NCI-H460 (cell line): ENCODE results near the gene POLR2F. TPM values are rescaled to one million over a fixed set of nuclear protein-coding genes. Genes with fewer than 3 reads are reported as not detected.
A peak's percentile ranks its signal among the peaks of the same experiment; 100 is the strongest.

Experiments
- DNase-seq: peaks from one replicate; pipeline ENCODE4 v3.0.0-alpha.2; 2016; ENCODE audit warnings: low read depth; ENCODE audit errors: extremely low read depth
- total RNA-seq: library from RNA; depleted of rRNA; stranded (reverse); fragments of >200 nt; shearing (Covaris generic); gene quantifications from 2 replicates; pipeline ENCODE4 v1.2.3, GENCODE V29; 2014; rRNA removed

POLR2F gene
- total RNA-seq, 1 experiment from 2014 or later, result 37.4 TPM

GRCh38 chr22:37996515-37997246, 43.2 kb downstream of the POLR2F start:
- no peak for DNase-seq

GRCh38 chr22:37998543-37998942, 45.0 kb downstream of the POLR2F start:
- no peak for DNase-seq

- no peak for DNase-seq
Measured at GRCh38 chr22:37999236-37999635, 45.7 kb downstream of the POLR2F start.

DNA sequence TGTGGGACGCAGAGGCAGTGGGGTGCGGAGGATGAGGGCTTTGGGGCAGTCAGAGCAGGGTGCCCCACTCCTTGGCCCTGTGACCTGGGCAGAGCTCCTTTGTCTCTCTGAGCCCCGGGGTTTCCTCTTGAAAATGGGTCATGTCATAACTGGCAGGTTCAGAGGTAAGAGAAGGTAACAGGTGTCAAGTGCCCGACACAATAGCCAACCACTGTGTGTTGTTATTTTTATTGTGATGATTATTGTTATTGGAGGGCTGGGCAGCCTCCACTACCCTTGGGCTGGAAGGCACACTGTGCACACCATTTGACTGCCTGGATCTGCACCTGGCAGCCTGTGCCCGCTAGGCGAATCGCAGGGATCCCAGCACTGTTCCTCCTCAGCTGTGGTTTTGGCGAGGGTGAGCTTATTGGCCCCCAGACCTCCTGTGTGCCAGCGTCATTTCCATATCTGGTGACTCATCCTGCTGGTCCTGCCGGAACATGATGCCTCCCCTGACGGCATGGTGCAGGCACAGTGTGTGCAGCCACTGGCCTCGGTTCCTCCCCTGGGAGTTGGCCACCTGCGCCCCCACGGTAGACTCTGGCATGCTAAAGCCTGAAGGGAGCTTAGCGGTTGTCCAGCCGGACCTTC, 46.3 kb downstream of the POLR2F start:
- peak; percentile 1 for DNase-seq

DNA sequence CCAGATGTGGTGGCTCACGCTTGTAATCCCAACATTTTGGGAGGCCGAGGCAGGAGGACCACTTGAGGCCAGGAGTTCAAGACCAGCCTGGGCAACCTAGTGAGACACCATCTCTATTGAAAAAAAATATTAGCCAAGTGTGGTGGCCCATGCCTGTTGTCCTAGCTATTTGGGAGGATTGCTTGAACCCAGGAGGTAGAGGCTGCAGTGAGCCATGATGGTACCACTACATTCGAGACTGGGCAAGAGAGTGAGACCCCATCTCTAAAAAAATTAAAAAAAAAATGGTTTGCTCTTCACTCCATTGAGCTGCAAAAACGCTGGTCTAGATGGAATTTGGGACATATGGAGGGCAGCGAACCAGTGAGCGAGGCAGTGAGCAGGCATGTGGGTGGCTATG, 52.4 kb downstream of the POLR2F start:
- DNase-seq, result no peak

GRCh38 chr22:38006906-38007305, 53.4 kb downstream of the POLR2F start:
- DNase-seq, result no peak

DNA sequence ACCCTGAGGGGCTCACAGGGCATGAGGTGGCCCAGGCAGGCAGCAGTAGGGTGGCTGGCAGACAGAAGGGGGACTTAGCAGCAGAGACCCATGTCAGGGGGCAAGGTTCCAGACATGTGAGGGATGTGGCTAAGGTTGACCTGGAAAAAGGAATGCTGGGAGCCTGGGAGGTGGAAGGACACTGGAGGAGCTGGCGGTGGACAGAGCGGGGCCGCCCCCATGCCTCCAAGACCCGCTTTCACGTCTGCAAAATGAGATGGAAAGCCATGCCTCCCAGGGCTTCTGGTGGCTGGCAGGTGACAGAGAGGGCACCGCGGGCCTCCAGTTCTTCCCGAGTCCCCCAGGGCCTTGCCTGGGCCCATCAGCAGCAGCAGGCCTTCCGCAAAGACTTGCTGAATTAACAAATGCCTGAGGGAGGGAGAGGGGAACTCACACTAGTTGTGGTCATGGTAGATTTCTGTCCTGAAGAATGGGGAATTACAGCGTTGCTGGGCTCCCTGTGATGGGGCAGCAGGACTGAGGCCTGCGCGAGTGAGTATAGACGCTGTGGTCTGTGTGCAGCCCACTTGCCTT, 53.9 kb downstream of the POLR2F start:
- DNase-seq, result no peak

GRCh38 chr22:38009000-38009806, 55.7 kb downstream of the POLR2F start:
- DNase-seq, result no peak

GRCh38 chr22:38012604-38013072, 59.1 kb downstream of the POLR2F start:
- no peak for DNase-seq

- DNase-seq, result no peak
Measured at GRCh38 chr22:38014083-38014482, 60.6 kb downstream of the POLR2F start.

- DNase-seq, result no peak
Measured at GRCh38 chr22:38016182-38017151, 63.0 kb downstream of the POLR2F start.

DNA sequence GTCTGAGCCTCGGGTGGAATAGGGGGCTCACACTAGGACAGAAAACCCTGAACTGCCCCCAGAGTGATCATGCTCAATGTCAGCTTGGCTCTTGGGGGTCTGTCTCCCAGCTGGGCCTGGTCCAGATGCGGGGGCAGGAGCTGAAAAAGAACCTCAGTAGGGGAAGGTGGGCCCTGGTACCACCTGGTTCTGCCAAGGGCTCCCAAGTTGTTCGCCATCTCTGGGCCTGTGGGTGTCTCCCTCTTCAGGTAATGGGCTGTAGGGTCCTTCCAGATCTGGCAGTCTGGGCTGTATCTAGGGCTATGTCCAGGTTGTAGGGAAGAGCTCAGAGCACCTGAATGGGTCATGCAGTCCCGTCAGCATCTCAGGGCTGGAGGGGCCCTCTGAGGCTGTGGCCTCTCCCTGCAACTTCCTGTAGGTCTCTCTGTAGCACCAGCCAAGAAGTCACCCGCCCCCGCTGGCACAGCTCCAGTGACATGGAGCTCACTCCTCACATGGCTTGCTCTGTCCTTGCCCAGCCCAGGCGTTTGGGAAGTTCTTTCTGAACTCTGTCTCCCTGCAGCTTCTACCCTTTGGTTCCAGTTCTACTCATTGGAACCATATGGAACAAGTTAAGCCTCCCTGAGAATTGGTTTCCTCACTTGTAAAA, 63.9 kb downstream of the POLR2F start:
- DNase-seq, result no peak

GRCh38 chr22:38017939-38018885, 64.7 kb downstream of the POLR2F start:
- DNase-seq, result no peak

Other genes starting within 250 kb of the POLR2F start
- gene GCAT, start 145.8 kb upstream of the POLR2F start, total RNA-seq, result 4.0 and 5.6 TPM in 2 replicates
- gene GALR3, start 130.3 kb upstream of the POLR2F start, total RNA-seq, result not detected in 2 replicates
- 8.1 and 8.4 TPM in 2 replicates for gene ANKRD54, start 109.4 kb upstream of the POLR2F start, total RNA-seq
- 270 and 290 TPM in 2 replicates for gene EIF3L, start 104.3 kb upstream of the POLR2F start, total RNA-seq
- gene MICALL1, start 47.4 kb upstream of the POLR2F start, total RNA-seq, result 6.3 and 7.5 TPM in 2 replicates
- 2.4 TPM in 1 of 2 replicates, not detected in the other for gene C22orf23, start 98 bp upstream of the POLR2F start, total RNA-seq
- not detected in 2 replicates for gene SOX10, start 30.9 kb downstream of the POLR2F start, total RNA-seq
- 6.0 and 9.3 TPM in 2 replicates for gene PICK1, start 103.7 kb downstream of the POLR2F start, total RNA-seq
- gene SLC16A8, start 130.5 kb downstream of the POLR2F start, total RNA-seq, result not detected in 2 replicates
- not detected in 2 replicates for gene BAIAP2L2, start 157.0 kb downstream of the POLR2F start, total RNA-seq
- 6.8 and 7.5 TPM in 2 replicates for gene PLA2G6, start 228.1 kb downstream of the POLR2F start, total RNA-seq
- gene MAFF, start 248.3 kb downstream of the POLR2F start, total RNA-seq, result 10.7 and 12.4 TPM in 2 replicates